ENCODE results near the gene ARHGAP42.
"Not testable (repeated sequence)": the region's sequence is repeated elsewhere in the genome, so short reads cannot be mapped to it uniquely, and the experiment has no call there.

Gene ARHGAP42

DNA sequence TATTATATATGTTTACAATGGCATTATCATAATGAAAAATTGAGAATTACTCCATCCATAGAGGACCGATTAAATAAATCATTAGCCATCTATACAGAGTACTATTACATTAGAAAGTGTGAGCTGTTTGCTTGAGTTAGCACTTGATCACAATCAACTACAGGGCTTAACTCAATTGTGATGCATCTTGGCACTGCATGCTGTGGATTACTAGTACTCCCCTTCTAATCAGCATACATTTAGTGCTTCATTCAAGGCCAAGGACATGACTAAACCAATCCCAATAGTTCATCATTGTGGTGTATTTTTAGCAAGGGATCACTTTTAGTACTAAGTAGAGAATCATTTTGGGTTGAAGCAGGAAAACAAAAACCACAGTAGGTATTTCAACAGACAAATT is 23.5 kb upstream of the ARHGAP42 start:
- no peak for TF ChIP-seq TOX (CRISPR knock-in tag; IDR thresholded peaks at IDR 0.05; ENCODE audit: borderline replicate concordance)
- TF ChIP-seq, protein P1, sequence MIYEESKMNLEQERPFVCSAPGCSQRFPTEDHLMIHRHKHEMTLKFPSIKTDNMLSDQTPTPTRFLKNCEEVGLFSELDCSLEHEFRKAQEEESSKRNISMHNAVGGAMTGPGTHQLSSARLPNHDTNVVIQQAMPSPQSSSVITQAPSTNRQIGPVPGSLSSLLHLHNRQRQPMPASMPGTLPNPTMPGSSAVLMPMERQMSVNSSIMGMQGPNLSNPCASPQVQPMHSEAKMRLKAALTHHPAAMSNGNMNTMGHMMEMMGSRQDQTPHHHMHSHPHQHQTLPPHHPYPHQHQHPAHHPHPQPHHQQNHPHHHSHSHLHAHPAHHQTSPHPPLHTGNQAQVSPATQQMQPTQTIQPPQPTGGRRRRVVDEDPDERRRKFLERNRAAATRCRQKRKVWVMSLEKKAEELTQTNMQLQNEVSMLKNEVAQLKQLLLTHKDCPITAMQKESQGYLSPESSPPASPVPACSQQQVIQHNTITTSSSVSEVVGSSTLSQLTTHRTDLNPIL (CRISPR knock-in tag; IDR thresholded peaks at IDR 0.05; ENCODE audit: low read depth) = no peak
- TF ChIP-seq BACH2 (CRISPR knock-in tag; IDR thresholded peaks at IDR 0.05; ENCODE audit: borderline replicate concordance) = no peak
- TF ChIP-seq, protein P2, sequence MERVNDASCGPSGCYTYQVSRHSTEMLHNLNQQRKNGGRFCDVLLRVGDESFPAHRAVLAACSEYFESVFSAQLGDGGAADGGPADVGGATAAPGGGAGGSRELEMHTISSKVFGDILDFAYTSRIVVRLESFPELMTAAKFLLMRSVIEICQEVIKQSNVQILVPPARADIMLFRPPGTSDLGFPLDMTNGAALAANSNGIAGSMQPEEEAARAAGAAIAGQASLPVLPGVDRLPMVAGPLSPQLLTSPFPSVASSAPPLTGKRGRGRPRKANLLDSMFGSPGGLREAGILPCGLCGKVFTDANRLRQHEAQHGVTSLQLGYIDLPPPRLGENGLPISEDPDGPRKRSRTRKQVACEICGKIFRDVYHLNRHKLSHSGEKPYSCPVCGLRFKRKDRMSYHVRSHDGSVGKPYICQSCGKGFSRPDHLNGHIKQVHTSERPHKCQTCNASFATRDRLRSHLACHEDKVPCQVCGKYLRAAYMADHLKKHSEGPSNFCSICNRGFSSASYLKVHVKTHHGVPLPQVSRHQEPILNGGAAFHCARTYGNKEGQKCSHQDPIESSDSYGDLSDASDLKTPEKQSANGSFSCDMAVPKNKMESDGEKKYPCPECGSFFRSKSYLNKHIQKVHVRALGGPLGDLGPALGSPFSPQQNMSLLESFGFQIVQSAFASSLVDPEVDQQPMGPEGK (CRISPR knock-in tag; IDR thresholded peaks at IDR 0.05; ENCODE audit: borderline replicate concordance) = no peak
- no peak for TF ChIP-seq ZFP30 (CRISPR knock-in tag; IDR thresholded peaks at IDR 0.05)
- no peak for TF ChIP-seq OSR1 (CRISPR knock-in tag; IDR thresholded peaks at IDR 0.05)
- TF ChIP-seq, protein P3, sequence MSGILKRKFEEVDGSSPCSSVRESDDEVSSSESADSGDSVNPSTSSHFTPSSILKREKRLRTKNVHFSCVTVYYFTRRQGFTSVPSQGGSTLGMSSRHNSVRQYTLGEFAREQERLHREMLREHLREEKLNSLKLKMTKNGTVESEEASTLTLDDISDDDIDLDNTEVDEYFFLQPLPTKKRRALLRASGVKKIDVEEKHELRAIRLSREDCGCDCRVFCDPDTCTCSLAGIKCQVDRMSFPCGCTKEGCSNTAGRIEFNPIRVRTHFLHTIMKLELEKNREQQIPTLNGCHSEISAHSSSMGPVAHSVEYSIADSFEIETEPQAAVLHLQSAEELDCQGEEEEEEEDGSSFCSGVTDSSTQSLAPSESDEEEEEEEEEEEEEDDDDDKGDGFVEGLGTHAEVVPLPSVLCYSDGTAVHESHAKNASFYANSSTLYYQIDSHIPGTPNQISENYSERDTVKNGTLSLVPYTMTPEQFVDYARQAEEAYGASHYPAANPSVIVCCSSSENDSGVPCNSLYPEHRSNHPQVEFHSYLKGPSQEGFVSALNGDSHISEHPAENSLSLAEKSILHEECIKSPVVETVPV (CRISPR knock-in tag; IDR thresholded peaks at IDR 0.05) = no peak
- no peak for TF ChIP-seq ZFP3 (CRISPR knock-in tag; IDR thresholded peaks at IDR 0.05)
- TF ChIP-seq, protein P4, sequence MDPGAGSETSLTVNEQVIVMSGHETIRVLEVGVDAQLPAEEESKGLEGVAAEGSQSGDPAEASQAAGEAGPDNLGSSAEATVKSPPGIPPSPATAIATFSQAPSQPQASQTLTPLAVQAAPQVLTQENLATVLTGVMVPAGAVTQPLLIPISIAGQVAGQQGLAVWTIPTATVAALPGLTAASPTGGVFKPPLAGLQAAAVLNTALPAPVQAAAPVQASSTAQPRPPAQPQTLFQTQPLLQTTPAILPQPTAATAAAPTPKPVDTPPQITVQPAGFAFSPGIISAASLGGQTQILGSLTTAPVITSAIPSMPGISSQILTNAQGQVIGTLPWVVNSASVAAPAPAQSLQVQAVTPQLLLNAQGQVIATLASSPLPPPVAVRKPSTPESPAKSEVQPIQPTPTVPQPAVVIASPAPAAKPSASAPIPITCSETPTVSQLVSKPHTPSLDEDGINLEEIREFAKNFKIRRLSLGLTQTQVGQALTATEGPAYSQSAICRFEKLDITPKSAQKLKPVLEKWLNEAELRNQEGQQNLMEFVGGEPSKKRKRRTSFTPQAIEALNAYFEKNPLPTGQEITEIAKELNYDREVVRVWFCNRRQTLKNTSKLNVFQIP (CRISPR knock-in tag; IDR thresholded peaks at IDR 0.05; ENCODE audit: borderline replicate concordance, low read depth) = no peak
- TF ChIP-seq PPARA (CRISPR knock-in tag; IDR thresholded peaks at IDR 0.05; ENCODE audit: borderline replicate concordance) = no peak
- no peak for TF ChIP-seq ZNF565 (CRISPR knock-in tag; conservative IDR thresholded peaks at IDR 0.05; ENCODE audit: low read depth)
- no peak for ATAC-seq

DNA sequence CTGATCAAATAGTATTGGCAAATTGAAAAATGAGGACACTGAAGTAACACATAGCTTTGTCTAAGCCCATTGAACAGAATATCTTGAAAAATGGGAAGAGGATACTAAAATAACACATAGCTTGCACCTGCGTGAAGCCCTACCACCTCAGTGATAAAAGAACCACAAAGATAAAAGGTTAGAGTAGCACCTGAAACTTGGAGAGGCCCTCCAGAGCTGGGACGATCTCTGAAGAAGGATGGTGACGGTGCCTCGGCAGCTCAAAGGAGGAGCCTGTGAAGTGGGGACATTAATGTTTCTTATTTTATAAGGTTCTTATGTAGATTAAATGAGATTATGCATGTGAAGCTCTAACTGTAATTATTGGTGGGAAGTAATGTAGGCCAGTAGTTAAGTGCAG is 23.1 kb upstream of the ARHGAP42 start:
- TF ChIP-seq, protein P3 (CRISPR knock-in tag; IDR thresholded peaks at IDR 0.05) = no peak
- TF ChIP-seq, protein P4 (CRISPR knock-in tag; IDR thresholded peaks at IDR 0.05; ENCODE audit: borderline replicate concordance, low read depth) = no peak
- TF ChIP-seq TOX (CRISPR knock-in tag; IDR thresholded peaks at IDR 0.05; ENCODE audit: borderline replicate concordance) (no peak), ISL1 (CRISPR knock-in tag; IDR thresholded peaks at IDR 0.05) (no peak)
- no peak for ATAC-seq

DNA sequence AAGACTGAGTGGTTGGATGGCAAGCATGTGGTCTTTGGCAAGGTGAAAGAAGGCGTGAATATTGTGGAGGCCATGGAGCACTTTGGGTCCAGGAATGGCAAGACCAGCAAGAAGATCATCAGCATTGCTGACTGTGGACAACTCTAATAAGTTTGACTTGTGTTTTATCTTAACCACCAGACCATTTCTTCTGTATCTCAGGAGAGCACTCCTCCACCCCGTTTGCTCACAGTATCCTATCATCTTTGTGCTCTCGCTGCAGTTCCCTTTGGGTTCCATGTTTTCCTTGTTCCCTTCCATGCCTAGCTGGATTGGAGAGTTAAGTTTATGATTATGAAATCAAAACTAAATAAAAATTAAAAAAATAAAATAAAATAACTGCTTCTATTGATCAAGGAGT is 20.3 kb upstream of the ARHGAP42 start:
- ATAC-seq = not testable (repeated sequence)

DNA sequence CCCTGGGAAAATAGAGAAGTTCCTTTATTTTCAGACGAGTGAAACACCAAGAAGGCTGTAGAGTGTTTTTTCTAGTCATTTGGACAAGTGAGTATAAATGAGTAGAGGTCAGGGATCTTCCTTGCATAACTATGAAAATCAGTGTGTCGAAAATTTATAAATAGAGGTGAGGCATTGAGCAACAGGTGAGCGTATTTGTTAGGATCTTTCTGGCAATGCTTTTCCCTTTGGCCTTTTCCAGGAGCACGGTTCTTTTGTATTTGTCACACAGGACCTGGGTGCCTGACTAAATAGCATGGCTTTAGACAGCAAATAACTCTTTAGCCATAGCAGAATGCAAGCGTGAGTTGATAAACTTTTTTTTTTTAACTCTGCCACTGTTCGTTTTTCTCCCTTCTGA is 19.6 kb upstream of the ARHGAP42 start:
- ATAC-seq = no peak
- no peak for TF ChIP-seq SNAI2 (CRISPR knock-in tag; IDR thresholded peaks at IDR 0.05)
- no peak for TF ChIP-seq TOX (CRISPR knock-in tag; IDR thresholded peaks at IDR 0.05; ENCODE audit: borderline replicate concordance)
- TF ChIP-seq, protein P1 (CRISPR knock-in tag; IDR thresholded peaks at IDR 0.05; ENCODE audit: low read depth) = no peak
- TF ChIP-seq, protein P5, sequence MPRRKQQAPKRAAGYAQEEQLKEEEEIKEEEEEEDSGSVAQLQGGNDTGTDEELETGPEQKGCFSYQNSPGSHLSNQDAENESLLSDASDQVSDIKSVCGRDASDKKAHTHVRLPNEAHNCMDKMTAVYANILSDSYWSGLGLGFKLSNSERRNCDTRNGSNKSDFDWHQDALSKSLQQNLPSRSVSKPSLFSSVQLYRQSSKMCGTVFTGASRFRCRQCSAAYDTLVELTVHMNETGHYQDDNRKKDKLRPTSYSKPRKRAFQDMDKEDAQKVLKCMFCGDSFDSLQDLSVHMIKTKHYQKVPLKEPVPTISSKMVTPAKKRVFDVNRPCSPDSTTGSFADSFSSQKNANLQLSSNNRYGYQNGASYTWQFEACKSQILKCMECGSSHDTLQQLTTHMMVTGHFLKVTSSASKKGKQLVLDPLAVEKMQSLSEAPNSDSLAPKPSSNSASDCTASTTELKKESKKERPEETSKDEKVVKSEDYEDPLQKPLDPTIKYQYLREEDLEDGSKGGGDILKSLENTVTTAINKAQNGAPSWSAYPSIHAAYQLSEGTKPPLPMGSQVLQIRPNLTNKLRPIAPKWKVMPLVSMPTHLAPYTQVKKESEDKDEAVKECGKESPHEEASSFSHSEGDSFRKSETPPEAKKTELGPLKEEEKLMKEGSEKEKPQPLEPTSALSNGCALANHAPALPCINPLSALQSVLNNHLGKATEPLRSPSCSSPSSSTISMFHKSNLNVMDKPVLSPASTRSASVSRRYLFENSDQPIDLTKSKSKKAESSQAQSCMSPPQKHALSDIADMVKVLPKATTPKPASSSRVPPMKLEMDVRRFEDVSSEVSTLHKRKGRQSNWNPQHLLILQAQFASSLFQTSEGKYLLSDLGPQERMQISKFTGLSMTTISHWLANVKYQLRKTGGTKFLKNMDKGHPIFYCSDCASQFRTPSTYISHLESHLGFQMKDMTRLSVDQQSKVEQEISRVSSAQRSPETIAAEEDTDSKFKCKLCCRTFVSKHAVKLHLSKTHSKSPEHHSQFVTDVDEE (CRISPR knock-in tag; IDR thresholded peaks at IDR 0.05) = no peak
- no peak for TF ChIP-seq ZFP30 (CRISPR knock-in tag; IDR thresholded peaks at IDR 0.05)
- TF ChIP-seq RARB (CRISPR knock-in tag; IDR thresholded peaks at IDR 0.05) = no peak
- TF ChIP-seq CSDC2 (CRISPR knock-in tag; IDR thresholded peaks at IDR 0.05) = no peak
- TF ChIP-seq TCF4 (CRISPR knock-in tag; IDR thresholded peaks at IDR 0.05; ENCODE audit: borderline replicate concordance) = no peak
- TF ChIP-seq, protein P3 (CRISPR knock-in tag; IDR thresholded peaks at IDR 0.05) = no peak
- TF ChIP-seq BACH2 (CRISPR knock-in tag; IDR thresholded peaks at IDR 0.05; ENCODE audit: borderline replicate concordance) = no peak
- no peak for TF ChIP-seq ARNTL (CRISPR knock-in tag; IDR thresholded peaks at IDR 0.05; ENCODE audit: borderline replicate concordance, low read depth)
- no peak for TF ChIP-seq ZFP3 (CRISPR knock-in tag; IDR thresholded peaks at IDR 0.05)
- no peak for TF ChIP-seq ZNF70 (CRISPR knock-in tag; IDR thresholded peaks at IDR 0.05)
